A673 (cell line): Measurements from ENCODE around the gene PBX1. TPM values are rescaled to one million over a fixed set of nuclear protein-coding genes. Genes with fewer than 3 reads are reported as not detected.
A peak's percentile ranks its signal among the peaks of the same experiment; 100 is the strongest.

ENCODE experiments used
- BruUV-seq: library from RNA; stranded (reverse); fragments of 400-500 nt; replicated peaks from 2 replicates; lab custom pipeline; 2021; lab: Mats Ljungman, UMichigan
- CTCF ChIA-PET: fragments of 300-600 bp; sonication (Branson Sonifier 250); formaldehyde crosslinking; loops from one replicate; lab custom pipeline; 2022; ENCODE audit warnings: antibody characterized with exemption; lab: Charles Lee
- POLR2A ChIA-PET: fragments of 300-600 bp; sonication (Branson Sonifier 250); formaldehyde crosslinking; loops from one replicate; lab custom pipeline; 2022; ENCODE audit warnings: antibody characterized with exemption; ENCODE audit not compliant: low non-redundant PET; lab: Charles Lee
- DNase-seq: peaks from one replicate; pipeline ENCODE4 v3.0.0-alpha.2; 2015; ENCODE audit warnings: low spot score
- H3K27ac ChIP-seq: fragments of 200-600 bp; sonication (generic); 2 replicates; pipeline ENCODE4 v1.5.1; 2016; ENCODE audit warnings: mixed run types, low read depth, mild to moderate bottlenecking, mixed read lengths, antibody characterized with exemption, low read length; ENCODE audit not compliant: poor library complexity, severe bottlenecking
- H3K27me3 ChIP-seq: fragments of 200-600 bp; sonication (generic); replicated peaks from 2 replicates; pipeline ENCODE4 v1.6.1; 2017; ENCODE audit warnings: mixed run types, low read depth, mild to moderate bottlenecking, mixed read lengths, antibody characterized with exemption, low read length; ENCODE audit not compliant: insufficient read depth, poor library complexity
- H3K36me3 ChIP-seq: fragments of 200-600 bp; sonication (generic); 2 replicates; pipeline ENCODE4 v1.6.1; 2016; ENCODE audit warnings: mixed run types, mild to moderate bottlenecking, mixed read lengths, antibody characterized with exemption, low read length; ENCODE audit not compliant: insufficient read depth, poor library complexity, severe bottlenecking
- H3K4me1 ChIP-seq: fragments of 200-600 bp; sonication (generic); 2 replicates; pipeline ENCODE4 v1.6.1; 2017; ENCODE audit warnings: mixed run types, mild to moderate bottlenecking, mixed read lengths, antibody characterized with exemption, low read length; ENCODE audit not compliant: insufficient read depth, poor library complexity, severe bottlenecking
- H3K4me3 ChIP-seq: fragments of 200-600 bp; sonication (generic); 2 replicates; pipeline ENCODE4 v1.5.1; 2016; ENCODE audit warnings: low read depth, mixed run types, mild to moderate bottlenecking, mixed read lengths, low read length; ENCODE audit not compliant: poor library complexity, severe bottlenecking
- H3K9me3 ChIP-seq: fragments of 200-600 bp; sonication (generic); 2 replicates; pipeline ENCODE4 v1.6.1; 2016; ENCODE audit warnings: mixed run types, low read depth, mild to moderate bottlenecking, mixed read lengths, antibody characterized with exemption, low read length; ENCODE audit not compliant: poor library complexity, severe bottlenecking
- CTCF ChIP-seq: fragments of 300-800, 200-600 bp; sonication (generic); conservative IDR thresholded peaks from 2 replicates; pipeline ENCODE4 v1.5.1; 2017; ENCODE audit warnings: low read depth, mild to moderate bottlenecking, antibody characterized with exemption, low read length, moderate library complexity, mixed read lengths
- EZH2 ChIP-seq: fragments of 200-600 bp; sonication (generic); IDR thresholded peaks from 2 replicates; pipeline ENCODE4 v1.6.1; 2017; ENCODE audit warnings: borderline replicate concordance, low read depth, mild to moderate bottlenecking, mixed read lengths, antibody characterized with exemption, low read length; ENCODE audit not compliant: poor library complexity, severe bottlenecking
- intact Hi-C: fragments of 100-400 bp; cut with micrococcal nuclease; formaldehyde crosslinking; loops from one replicate; pipeline ENCODE4 v1.10.0; 2022; ENCODE audit not compliant: unreplicated experiment
- total RNA-seq: library from RNA; stranded (reverse); gene quantifications from 2 replicates; pipeline ENCODE4 v1.2.3, GENCODE V29; 2021

PBX1 gene
- total RNA-seq, 1 experiment from 2014 or later = 51.5 TPM

GRCh38 chr1:164771041-164771618 lies 212.1 kb downstream of the PBX1 start:
- intact Hi-C loops = no loop called here
- DNase-seq = no peak
- Histone ChIP-seq H3K36me3 (no peaks in the 10 kb centered on the region), H3K9me3 (no peaks in the 10 kb centered on the region), H3K27me3 (no peaks in the 10 kb centered on the region), H3K4me3 (no peak overlapping the region), H3K4me1 (peaks cover 20% of the 10 kb centered on the region), H3K27ac (no peak overlapping the region)
- no peak for TF ChIP-seq CTCF
- no peak for TF ChIP-seq EZH2
- POLR2A ChIA-PET = no interaction called here
- CTCF ChIA-PET = no interaction called here
- no TSS peak for BruUV-seq

DNA sequence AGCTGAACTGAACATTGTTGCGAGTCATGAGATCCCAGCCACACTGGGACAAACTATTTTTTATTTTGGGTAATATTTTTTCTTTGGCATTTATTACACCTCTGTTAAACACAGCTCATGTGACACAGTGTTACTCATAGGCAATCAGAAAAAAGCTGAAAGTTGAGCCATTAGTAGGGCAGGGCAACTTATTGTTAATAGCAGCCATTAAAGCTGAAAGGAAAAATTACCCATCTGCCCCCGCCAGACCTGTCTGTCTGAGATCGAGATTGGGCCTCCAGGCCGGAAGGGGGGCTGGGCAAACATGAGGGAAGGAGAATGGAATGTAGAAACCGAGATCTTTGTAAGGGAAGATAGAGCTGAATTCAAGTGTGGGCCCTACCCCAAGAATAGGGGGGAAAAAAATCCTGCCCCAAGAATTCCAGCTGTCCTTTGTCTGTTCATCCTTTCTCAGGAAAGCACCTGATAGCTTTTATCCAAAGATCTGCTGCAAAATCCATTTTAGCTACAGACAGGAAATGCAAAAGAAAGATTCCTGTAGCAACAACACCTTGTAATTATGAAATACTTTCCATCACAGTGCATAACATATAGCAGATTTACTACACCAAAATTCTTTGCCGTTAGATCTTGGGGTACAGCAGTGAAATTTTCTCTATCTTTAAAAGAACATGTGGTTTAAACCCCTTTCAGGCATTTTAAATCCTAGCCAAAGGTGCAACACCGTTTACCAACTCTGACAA lies 212.8 kb downstream of the PBX1 start:
- DNase-seq = peak; percentile 46
- Histone ChIP-seq H3K4me3 (no peak overlapping the region), H3K4me1 (peaks cover 20% of the 10 kb centered on the region), H3K9me3 (no peaks in the 10 kb centered on the region), H3K27me3 (no peaks in the 10 kb centered on the region), H3K36me3 (no peaks in the 10 kb centered on the region), H3K27ac (no peak overlapping the region)
- POLR2A ChIA-PET = no interaction called here
- TF ChIP-seq CTCF (no peak), EZH2 (no peak)
- CTCF ChIA-PET = no interaction called here
- intact Hi-C loops = no loop called here
- BruUV-seq = no TSS peak

GRCh38 chr1:164772635-164773034 lies 213.7 kb downstream of the PBX1 start:
- no peaks in the 10 kb centered on the region for H3K27me3 ChIP-seq
- H3K9me3 ChIP-seq = no peaks in the 10 kb centered on the region
- ChIA-PET CTCF (no interaction called here), POLR2A (no interaction called here)
- H3K4me1 ChIP-seq = peaks cover 20% of the 10 kb centered on the region
- no peak overlapping the region for H3K27ac ChIP-seq
- no TSS peak for BruUV-seq
- no peak for TF ChIP-seq CTCF
- TF ChIP-seq EZH2 = no peak
- intact Hi-C loops = no loop called here
- no peaks in the 10 kb centered on the region for H3K36me3 ChIP-seq
- H3K4me3 ChIP-seq = no peak overlapping the region
- DNase-seq = no peak
